ENCODE measurements around the gene AMZ2.
"Not testable (repeated sequence)": the region's sequence is repeated elsewhere in the genome, so short reads cannot be mapped to it uniquely, and the experiment has no call there.

AMZ2 gene

GRCh38 chr17:68247445-68248198, at the start of gene AMZ2:
TSS of gene AMZ2 (plus strand) at chr17:68248043. CDS start at chr17:68250188, 2,145 bp downstream.
- no peak for TF ChIP-seq CTCF (IDR thresholded peaks at IDR 0.05)
- no peak for TF ChIP-seq ZFX (IDR thresholded peaks at IDR 0.05; ENCODE audit: borderline replicate concordance)
- peak within 1 kb of the TSS; percentile 56 for H3K27ac ChIP-seq

GRCh38 chr17:68198931-68199836, 48.7 kb upstream of the AMZ2 start:
- no peak overlapping the region for H3K27ac ChIP-seq
- TF ChIP-seq CTCF (IDR thresholded peaks at IDR 0.05) (no peak), ZFX (IDR thresholded peaks at IDR 0.05; ENCODE audit: borderline replicate concordance) (no peak)

GRCh38 chr17:68199837-68200688, 47.8 kb upstream of the AMZ2 start:
- no peak overlapping the region for H3K27ac ChIP-seq
- no peak for TF ChIP-seq ZFX (IDR thresholded peaks at IDR 0.05; ENCODE audit: borderline replicate concordance)
- TF ChIP-seq CTCF (IDR thresholded peaks at IDR 0.05): no peak

- TF ChIP-seq ZFX (IDR thresholded peaks at IDR 0.05; ENCODE audit: borderline replicate concordance) (no peak), CTCF (IDR thresholded peaks at IDR 0.05) (peak; percentile 96)
- no peak overlapping the region for H3K27ac ChIP-seq
Observed at GRCh38 chr17:68200689-68201417, 47.0 kb upstream of the AMZ2 start.

- not testable (repeated sequence) for H3K27ac ChIP-seq
Observed at GRCh38 chr17:68201418-68201771, 46.4 kb upstream of the AMZ2 start.

GRCh38 chr17:68202321-68202720, 45.5 kb upstream of the AMZ2 start:
- not testable (repeated sequence) for H3K27ac ChIP-seq

GRCh38 chr17:68204736-68205135, 43.1 kb upstream of the AMZ2 start:
- TF ChIP-seq CTCF (IDR thresholded peaks at IDR 0.05) (no peak), ZFX (IDR thresholded peaks at IDR 0.05; ENCODE audit: borderline replicate concordance) (no peak)
- H3K27ac ChIP-seq: no peak overlapping the region
